Common myeloid progenitor, CD34-positive (primary cell): ENCODE data around the gene KCTD15.

Experiments
- CTCF ChIA-PET: fragments of 350-600 bp; sonication (Branson Sonifier 250); formaldehyde crosslinking; loops from one replicate; lab custom pipeline; 2021; ENCODE audit warnings: antibody characterized with exemption; lab: Charles Lee
- POLR2A ChIA-PET: fragments of 350-600 bp; sonication (Branson Sonifier 250); formaldehyde crosslinking; loops from one replicate; lab custom pipeline; 2021; ENCODE audit warnings: antibody characterized with exemption; lab: Charles Lee
- DNase-seq, 3 donors: peaks; one replicate each; pipeline versions ENCODE4 v3.0.0 to v3.0.0-alpha.2; 2013
- H3K27ac ChIP-seq, 2 experiments: 1 replicate in 1 of 2; 2 replicates in 1 of 2; pipeline ENCODE4 v1.7.0; 2013; ENCODE audit warnings: inconsistent platforms in 2 of 2, low read length in 2 of 2, mild to moderate bottlenecking in 2 of 2, low read depth in 1 of 2, moderate library complexity in 1 of 2; ENCODE audit not compliant: severe bottlenecking in 2 of 2, insufficient read depth in 1 of 2, poor library complexity in 1 of 2
- H3K27me3 ChIP-seq, 5 experiments: replicated peaks in 2 of 5; 1 replicate in 3 of 5; 2 replicates in 2 of 5; pipeline versions ENCODE4 v1.6.1 to v1.7.0; 2013; ENCODE audit warnings: low read length in 4 of 5, mild to moderate bottlenecking in 2 of 5, moderate library complexity in 2 of 5, inconsistent platforms in 1 of 5; ENCODE audit not compliant: insufficient read depth in 5 of 5, control insufficient read depth in 4 of 5
- H3K36me3 ChIP-seq, 4 experiments: 1 replicate in 2 of 4; 2 replicates in 2 of 4; pipeline versions ENCODE4 v1.6.1 to v1.7.0; 2013; ENCODE audit warnings: low read length in 3 of 4, control low read depth in 1 of 4, mild to moderate bottlenecking in 1 of 4; ENCODE audit not compliant: control insufficient read depth in 4 of 4, insufficient read depth in 4 of 4
- H3K4me1 ChIP-seq, 4 experiments: 1 replicate in 3 of 4; 2 replicates in 1 of 4; pipeline versions ENCODE4 v1.6.1 to v1.7.1; 2013; ENCODE audit warnings: low read length in 3 of 4, mild to moderate bottlenecking in 3 of 4, control low read depth in 1 of 4, inconsistent platforms in 1 of 4, moderate library complexity in 1 of 4; ENCODE audit not compliant: control insufficient read depth in 4 of 4, insufficient read depth in 4 of 4; ENCODE audit errors: control extremely low read depth in 1 of 4
- H3K4me3 ChIP-seq, 7 experiments: 1 replicate in 4 of 7; 2 replicates in 3 of 7; pipeline versions ENCODE4 v1.5.1 to v1.7.0; 2013; ENCODE audit warnings: mild to moderate bottlenecking in 7 of 7, low read length in 6 of 7, moderate library complexity in 6 of 7, inconsistent platforms in 2 of 7, low read depth in 2 of 7, control low read depth in 1 of 7; ENCODE audit not compliant: insufficient read depth in 4 of 7, control insufficient read depth in 1 of 7; ENCODE audit errors: extremely low read depth in 1 of 7
- H3K9me3 ChIP-seq, 5 experiments: 1 replicate in 4 of 5; 2 replicates in 1 of 5; pipeline versions ENCODE4 v1.6.1 to v1.7.1; 2013; ENCODE audit warnings: low read length in 4 of 5, mild to moderate bottlenecking in 2 of 5, inconsistent platforms in 1 of 5, low read depth in 1 of 5, moderate library complexity in 1 of 5; ENCODE audit not compliant: control insufficient read depth in 4 of 5, insufficient read depth in 2 of 5; ENCODE audit errors: control extremely low read depth in 1 of 5
- WGBS: methylation state at CpG from one replicate; pipeline ENCODE4 v1.1.5; 2013; ENCODE audit not compliant: insufficient coverage; 5-methylcytosine and 5-hydroxymethylcytosine counted together

Gene KCTD15

DNA sequence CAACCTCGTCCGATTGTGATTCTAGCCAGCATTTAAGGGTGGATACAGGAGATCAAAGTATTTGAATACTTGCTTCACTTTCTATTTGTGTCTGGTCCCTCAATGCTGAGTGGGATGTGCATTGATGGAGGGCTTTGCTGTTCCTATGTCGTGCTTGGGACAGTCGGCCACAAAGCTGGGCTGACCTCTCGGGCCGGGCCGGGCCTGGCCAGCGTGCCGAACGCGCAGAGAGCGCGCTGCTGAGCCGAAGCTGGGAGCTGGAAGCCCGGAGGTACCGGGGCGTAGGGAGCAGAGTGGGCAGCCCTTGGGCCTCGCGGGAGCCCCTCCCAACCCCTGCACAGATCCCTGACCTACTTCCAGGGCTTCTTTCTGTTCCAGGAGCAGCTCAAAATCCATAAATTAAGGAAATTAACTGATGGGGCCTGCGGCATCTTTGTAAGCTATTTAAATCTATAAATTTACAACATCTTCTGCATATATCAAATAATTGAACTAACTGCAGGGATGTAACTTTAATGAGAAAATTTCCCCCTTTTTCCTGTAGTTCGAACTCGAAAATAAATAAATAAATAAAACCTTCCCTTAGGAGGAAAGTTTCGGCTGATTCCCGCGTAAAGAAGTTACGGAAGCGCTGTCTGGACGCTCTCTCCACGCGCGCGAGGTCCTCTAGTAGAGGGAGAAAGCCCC, 1.8 kb upstream of the KCTD15 start:
- DNase-seq: peak in 1 of 3 donors; percentile 9
- H3K9me3 ChIP-seq: no peaks in the 10 kb centered on the region
- H3K27me3 ChIP-seq: no peaks in the 10 kb centered on the region
- CTCF ChIA-PET: interaction anchor here (0.7 to 2.5 kb wide), 14 partner anchors 9 to 204 kb away, joined by 3 to 11 read pairs (median 5); no protein-coding TSS in a partner anchor
- POLR2A ChIA-PET: interaction anchor here (0.6 to 1.1 kb wide), 3 partner anchors 22 to 301 kb away, joined by 3 to 7 read pairs (median 4); no protein-coding TSS in a partner anchor
- peaks cover 0 to 27% (median 14%) of the 10 kb centered on the region in 4 experiments for H3K4me1 ChIP-seq
- H3K4me3 ChIP-seq: peak overlapping the region; percentile 60 to 89 (median 78)
- H3K36me3 ChIP-seq: peaks cover 0 to 6% (median 3%) of the 10 kb centered on the region in 4 experiments
- 47% methylated on average over 22 of the region's 32 CpGs for WGBS
- H3K27ac ChIP-seq: peak overlapping the region; percentile 64 to 85

GRCh38 chr19:33795370-33796163, 1.1 kb upstream of the KCTD15 start:
- Histone ChIP-seq H3K4me3 (peak overlapping the region; percentile 60 to 89 (median 78)), H3K27me3 (no peaks in the 10 kb centered on the region), H3K36me3 (peaks cover 2 to 12% (median 9%) of the 10 kb centered on the region in 4 experiments), H3K27ac (peak overlapping the region; percentile 64 to 85), H3K9me3 (no peaks in the 10 kb centered on the region), H3K4me1 (peaks cover 0 to 27% (median 14%) of the 10 kb centered on the region in 4 experiments)
- 0% methylated on average over 84 of the region's 92 CpGs for WGBS
- peak; percentile 75 to 88 (median 87) for DNase-seq
- ChIA-PET POLR2A (interaction anchor here (0.6 to 2.3 kb wide), 4 partner anchors 21 to 300 kb away, joined by 3 to 12 read pairs (median 6); no protein-coding TSS in a partner anchor), CTCF (interaction anchor here (0.7 to 2.8 kb wide), 16 partner anchors 10 to 203 kb away, joined by 3 to 13 read pairs (median 5); no protein-coding TSS in a partner anchor)

DNA sequence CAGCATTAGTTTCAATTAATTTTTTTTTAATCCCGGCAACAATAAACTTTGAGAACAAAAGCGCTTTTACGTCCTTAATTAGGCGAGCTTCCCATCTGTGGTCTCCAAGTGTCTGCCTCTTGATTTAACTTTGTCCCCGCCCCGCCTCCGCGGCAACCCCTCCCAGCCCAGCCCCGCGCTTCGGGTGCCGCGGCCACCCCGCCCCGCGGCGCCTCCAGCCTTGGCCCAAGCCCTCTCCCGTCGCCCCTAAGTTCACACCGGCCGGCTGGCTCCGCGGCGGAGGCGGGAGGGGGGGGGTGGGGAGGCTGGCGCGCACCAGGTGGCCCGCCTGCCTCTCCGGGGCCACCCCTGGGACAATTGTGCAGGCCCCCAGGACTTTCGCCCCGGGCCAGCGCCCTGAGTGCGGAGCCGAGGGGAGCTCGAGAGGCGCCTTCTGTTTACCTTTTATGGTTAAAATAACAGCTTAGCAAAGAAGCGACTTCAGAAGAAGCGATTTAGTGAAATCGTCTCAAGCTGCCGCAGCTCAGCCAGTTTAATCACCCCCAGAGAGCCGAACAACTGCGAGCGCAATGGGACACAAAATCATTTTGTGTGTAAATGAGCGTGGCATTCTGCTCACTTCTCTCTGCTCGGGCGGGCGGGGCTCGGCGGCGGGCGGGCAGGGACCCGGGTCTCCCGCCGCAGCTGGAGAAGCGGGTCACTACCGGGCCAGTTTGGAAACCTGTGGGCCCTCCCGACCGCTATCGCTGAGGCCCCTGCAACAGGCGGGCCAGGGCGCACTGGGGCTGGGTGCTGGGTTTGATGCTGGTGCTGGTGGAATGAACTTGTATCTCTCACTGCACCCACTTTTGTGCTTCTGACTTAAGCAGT, 1.4 kb downstream of the KCTD15 start:
- no peak overlapping the region for H3K27ac ChIP-seq
- 44% methylated on average over 41 of the region's 61 CpGs for WGBS
- POLR2A ChIA-PET: interaction anchor here (0.6 to 2.3 kb wide), 2 partner anchors 21 to 43 kb away, joined by 3 to 12 read pairs; no protein-coding TSS in a partner anchor

DNA sequence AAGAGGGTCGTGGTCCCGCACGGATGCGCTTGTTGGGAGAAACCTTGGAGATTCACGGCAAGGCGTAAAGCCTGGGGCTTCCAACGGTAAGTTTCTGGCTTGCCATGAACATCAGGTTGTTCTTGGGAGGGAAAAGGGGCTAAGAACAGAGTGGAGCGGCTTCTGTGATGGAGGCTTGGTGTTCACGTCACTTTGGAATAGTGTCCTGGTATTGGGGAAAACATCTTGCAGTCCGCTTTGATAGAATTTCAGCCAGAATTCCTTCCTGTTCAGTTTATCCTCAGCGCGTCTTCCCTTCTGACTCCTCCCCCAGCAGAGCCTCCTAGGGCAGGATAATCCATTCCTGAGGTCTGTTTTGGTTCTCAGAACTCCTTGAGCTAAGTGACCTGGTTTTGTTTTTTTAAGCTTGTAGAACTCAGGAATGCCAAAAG, 2.0 kb downstream of the KCTD15 start:
- Histone ChIP-seq H3K27me3 (no peaks in the 10 kb centered on the region), H3K4me3 (peak overlapping the region in 3 of 7 experiments; percentile 78 to 89 (median 86)), H3K36me3 (peaks cover 2 to 39% (median 24%) of the 10 kb centered on the region in 4 experiments), H3K27ac (no peak overlapping the region), H3K9me3 (no peaks in the 10 kb centered on the region), H3K4me1 (peaks cover 0 to 27% (median 14%) of the 10 kb centered on the region in 4 experiments)
- no peak for DNase-seq
- POLR2A ChIA-PET: interaction anchor here (0.6 kb wide), 1 partner anchor 42 kb away, joined by 3 read pairs; no protein-coding TSS in a partner anchor
- 97% methylated on average over 10 of the region's 12 CpGs for WGBS
- CTCF ChIA-PET: interaction anchor here (2.3 to 2.8 kb wide), 2 partner anchors 16 to 20 kb away, joined by 5 to 13 read pairs; no protein-coding TSS in a partner anchor

More for the DNA sequence above, 1.4 kb downstream of the KCTD15 start:
- DNase-seq: peak; percentile 59 to 80 (median 71)
- Histone ChIP-seq H3K4me3 (peak overlapping the region; percentile 60 to 89 (median 80)), H3K9me3 (no peaks in the 10 kb centered on the region), H3K4me1 (peaks cover 0 to 27% (median 14%) of the 10 kb centered on the region in 4 experiments), H3K36me3 (peaks cover 2 to 32% (median 20%) of the 10 kb centered on the region in 4 experiments), H3K27me3 (no peaks in the 10 kb centered on the region)
- CTCF ChIA-PET: interaction anchor here (0.6 to 2.8 kb wide), 5 partner anchors 9 to 421 kb away, joined by 3 to 13 read pairs (median 3); no protein-coding TSS in a partner anchor

DNA sequence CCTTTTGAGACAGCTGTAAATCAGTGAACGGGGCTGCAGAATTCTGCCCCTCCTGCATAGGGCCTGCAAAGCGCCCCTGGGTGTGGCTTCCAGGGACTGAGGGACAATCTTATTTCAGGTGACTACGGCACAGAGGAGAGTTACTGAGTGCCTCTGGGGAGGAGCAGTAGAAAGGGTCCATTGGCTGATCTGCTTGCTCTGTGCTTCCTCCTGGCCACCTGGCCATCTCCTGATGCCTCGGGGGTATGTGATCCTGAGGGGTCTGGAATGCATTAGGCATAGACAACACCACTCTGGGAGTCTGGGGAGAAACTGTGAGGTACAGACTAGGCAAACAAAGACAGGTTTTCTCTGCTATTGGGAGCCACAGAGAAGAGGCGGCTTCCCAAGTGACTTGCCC, 2.8 kb downstream of the KCTD15 start:
- Histone ChIP-seq H3K27ac (no peak overlapping the region), H3K4me3 (no peak overlapping the region), H3K36me3 (peaks cover 2 to 47% (median 31%) of the 10 kb centered on the region in 4 experiments), H3K9me3 (no peaks in the 10 kb centered on the region), H3K4me1 (peaks cover 0 to 23% (median 12%) of the 10 kb centered on the region in 4 experiments), H3K27me3 (no peaks in the 10 kb centered on the region)
- POLR2A ChIA-PET: no interaction called here
- 95% methylated on average over 4 of the region's 5 CpGs for WGBS
- CTCF ChIA-PET: no interaction called here
- DNase-seq: no peak
